ENCODE results near the gene MCM9.

Gene MCM9

DNA sequence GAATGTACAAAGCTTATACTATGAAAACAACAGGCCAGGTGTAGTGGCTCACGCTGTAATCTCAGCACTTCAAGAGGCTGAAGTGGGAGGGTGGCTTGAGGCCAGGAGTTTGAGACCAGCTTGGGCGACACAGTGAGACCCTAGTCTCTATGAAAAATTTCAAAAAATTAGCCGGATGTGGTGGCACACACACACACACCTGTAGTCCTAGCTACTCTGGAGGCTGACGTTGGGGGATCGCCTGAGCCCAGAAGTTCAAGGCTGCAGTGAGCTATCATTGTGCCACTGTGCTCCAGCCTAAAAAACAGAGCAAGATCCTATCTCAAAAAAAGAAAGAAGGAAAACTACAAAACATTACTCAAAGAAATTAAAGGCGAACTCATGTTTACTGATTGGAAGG is 48.3 kb downstream of the MCM9 start:
- Histone ChIP-seq H2AFZ (ENCODE audit: low read length) (no peak overlapping the region), H3K4me1 (ENCODE audit: insufficient read depth, low read length, severe bottlenecking) (peaks cover 76% of the 10 kb centered on the region), H4K20me1 (ENCODE audit: insufficient read depth, low read length) (no peaks in the 10 kb centered on the region), H3K4me2 (ENCODE audit: low read length) (peak overlapping the region; percentile 37; the same call in 1 of the 2 replicates), H3K79me2 (ENCODE audit: insufficient read depth, low read length) (peaks cover 78% of the 10 kb centered on the region), H3K36me3 (ENCODE audit: insufficient read depth, low read length) (no peaks in the 10 kb centered on the region; the same call in 1 of the 2 replicates), H3K9ac (ENCODE audit: low read length) (no peak overlapping the region), H3F3A (ENCODE audit: insufficient read depth, low read length) (no peaks in the 10 kb centered on the region), H3K9me3 (ENCODE audit: low read length) (no peaks in the 10 kb centered on the region), H3K27me3 (ENCODE audit: insufficient read depth, low read length) (no peaks in the 10 kb centered on the region), H3K9me2 (ENCODE audit: low read depth, low read length) (no peaks in the 10 kb centered on the region), H3K4me3 (ENCODE audit: low read depth, low read length, poor library complexity, severe bottlenecking) (no peak overlapping the region), H3K27ac (ENCODE audit: low read depth, low read length, poor library complexity, severe bottlenecking) (peak overlapping the region; percentile 65)
- TF ChIP-seq EZH2 (IDR thresholded peaks at IDR 0.05; ENCODE audit: borderline replicate concordance, low read length), result no peak
- TF ChIP-seq, protein P1, sequence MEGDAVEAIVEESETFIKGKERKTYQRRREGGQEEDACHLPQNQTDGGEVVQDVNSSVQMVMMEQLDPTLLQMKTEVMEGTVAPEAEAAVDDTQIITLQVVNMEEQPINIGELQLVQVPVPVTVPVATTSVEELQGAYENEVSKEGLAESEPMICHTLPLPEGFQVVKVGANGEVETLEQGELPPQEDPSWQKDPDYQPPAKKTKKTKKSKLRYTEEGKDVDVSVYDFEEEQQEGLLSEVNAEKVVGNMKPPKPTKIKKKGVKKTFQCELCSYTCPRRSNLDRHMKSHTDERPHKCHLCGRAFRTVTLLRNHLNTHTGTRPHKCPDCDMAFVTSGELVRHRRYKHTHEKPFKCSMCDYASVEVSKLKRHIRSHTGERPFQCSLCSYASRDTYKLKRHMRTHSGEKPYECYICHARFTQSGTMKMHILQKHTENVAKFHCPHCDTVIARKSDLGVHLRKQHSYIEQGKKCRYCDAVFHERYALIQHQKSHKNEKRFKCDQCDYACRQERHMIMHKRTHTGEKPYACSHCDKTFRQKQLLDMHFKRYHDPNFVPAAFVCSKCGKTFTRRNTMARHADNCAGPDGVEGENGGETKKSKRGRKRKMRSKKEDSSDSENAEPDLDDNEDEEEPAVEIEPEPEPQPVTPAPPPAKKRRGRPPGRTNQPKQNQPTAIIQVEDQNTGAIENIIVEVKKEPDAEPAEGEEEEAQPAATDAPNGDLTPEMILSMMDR (IDR thresholded peaks at IDR 0.05; ENCODE audit: low read length), result no peak

DNA sequence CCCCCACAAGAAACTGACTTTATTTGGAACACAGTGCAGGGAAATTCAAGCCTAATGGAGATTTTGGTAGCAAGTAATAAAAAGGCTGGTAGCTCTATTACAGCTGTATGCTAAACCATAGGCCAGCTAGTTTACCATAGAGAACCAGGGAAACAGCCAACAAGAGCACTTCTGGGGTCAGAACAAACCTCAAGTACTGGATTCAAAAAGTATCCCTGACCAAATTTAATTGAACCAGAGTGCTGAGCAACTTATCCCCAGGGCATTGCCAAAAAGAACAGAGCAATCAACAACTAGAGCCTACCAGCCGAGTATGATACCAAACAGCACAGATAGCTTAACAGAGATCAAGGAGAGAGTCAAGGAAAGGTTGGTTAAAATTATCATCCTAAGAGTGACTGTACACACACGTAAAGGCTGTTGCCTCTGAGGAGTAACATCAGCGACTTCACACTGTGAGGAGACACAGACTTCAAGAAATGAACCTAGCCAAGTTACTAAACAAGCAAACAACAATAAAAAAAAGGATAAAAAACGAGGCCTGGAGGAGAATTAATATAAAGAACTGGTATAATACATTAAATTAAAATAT is 52.5 kb downstream of the MCM9 start:
- TF ChIP-seq, protein P1 (IDR thresholded peaks at IDR 0.05; ENCODE audit: low read length), result no peak
- no peak for TF ChIP-seq EZH2 (IDR thresholded peaks at IDR 0.05; ENCODE audit: borderline replicate concordance, low read length)
- H3K9ac ChIP-seq (ENCODE audit: low read length), result peak overlapping the region; percentile 36; the same call in 1 of the 2 replicates
- no peaks in the 10 kb centered on the region for H3F3A ChIP-seq (ENCODE audit: insufficient read depth, low read length)
- peak overlapping the region; percentile 67 for H3K4me2 ChIP-seq (ENCODE audit: low read length)
- peak overlapping the region; percentile 80 for H3K27ac ChIP-seq (ENCODE audit: low read depth, low read length, poor library complexity, severe bottlenecking)
- H2AFZ ChIP-seq (ENCODE audit: low read length), result no peak overlapping the region
- no peaks in the 10 kb centered on the region for H3K9me2 ChIP-seq (ENCODE audit: low read depth, low read length)
- no peaks in the 10 kb centered on the region for H4K20me1 ChIP-seq (ENCODE audit: insufficient read depth, low read length)
- H3K4me3 ChIP-seq (ENCODE audit: low read depth, low read length, poor library complexity, severe bottlenecking), result peak overlapping the region; percentile 27
- no peaks in the 10 kb centered on the region for H3K36me3 ChIP-seq (ENCODE audit: insufficient read depth, low read length)
- no peaks in the 10 kb centered on the region for H3K9me3 ChIP-seq (ENCODE audit: low read length)
- peaks cover 65% of the 10 kb centered on the region for H3K4me1 ChIP-seq (ENCODE audit: insufficient read depth, low read length, severe bottlenecking)
- peaks cover 61% of the 10 kb centered on the region for H3K79me2 ChIP-seq (ENCODE audit: insufficient read depth, low read length)
- no peaks in the 10 kb centered on the region for H3K27me3 ChIP-seq (ENCODE audit: insufficient read depth, low read length)

DNA sequence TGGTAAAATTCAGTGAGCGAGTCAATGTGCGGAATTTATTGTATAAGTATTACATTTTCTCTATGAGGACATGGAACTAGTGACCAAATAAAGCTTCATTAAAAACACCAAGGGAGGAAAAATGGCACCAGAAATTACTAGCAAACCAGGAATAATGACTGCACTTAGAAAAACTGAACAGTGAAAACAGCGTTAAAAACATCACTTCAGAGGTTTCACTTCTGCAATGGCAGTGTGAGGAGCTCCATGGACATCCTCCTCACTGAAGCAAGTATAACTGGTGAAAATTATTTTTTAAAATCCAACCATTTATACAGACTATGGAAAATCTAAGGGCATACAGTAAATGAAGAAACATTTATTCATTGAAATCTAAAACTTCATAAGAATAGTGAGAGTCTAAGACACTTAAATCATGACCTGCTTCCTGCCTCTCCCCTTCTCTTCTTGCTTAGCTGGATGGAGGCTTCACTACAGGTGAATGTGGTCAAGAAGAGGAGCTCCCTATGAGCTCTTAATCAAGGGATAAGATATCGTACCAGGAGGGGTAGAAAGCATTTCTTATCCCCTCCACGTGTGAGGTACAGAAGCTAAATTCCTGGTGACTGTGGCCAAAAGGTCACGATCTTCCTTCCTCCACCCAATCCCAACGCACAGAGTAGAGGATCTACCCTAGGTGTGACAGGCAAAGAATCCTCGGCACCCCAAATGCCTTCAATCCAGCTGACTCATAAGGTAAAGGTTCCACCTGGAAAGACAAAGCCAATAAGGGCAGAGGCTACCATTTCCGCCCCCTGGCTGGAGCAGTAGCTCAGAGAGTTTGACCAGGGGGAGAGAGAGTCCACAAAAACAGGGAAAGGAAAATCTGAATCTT is 53.3 kb downstream of the MCM9 start:
- Histone ChIP-seq H3K9me2 (ENCODE audit: low read depth, low read length) (no peaks in the 10 kb centered on the region), H3K4me1 (ENCODE audit: insufficient read depth, low read length, severe bottlenecking) (peaks cover 64% of the 10 kb centered on the region), H3F3A (ENCODE audit: insufficient read depth, low read length) (no peaks in the 10 kb centered on the region), H3K9me3 (ENCODE audit: low read length) (no peaks in the 10 kb centered on the region), H2AFZ (ENCODE audit: low read length) (no peak overlapping the region), H4K20me1 (ENCODE audit: insufficient read depth, low read length) (no peaks in the 10 kb centered on the region), H3K4me2 (ENCODE audit: low read length) (peak overlapping the region; percentile 67), H3K79me2 (ENCODE audit: insufficient read depth, low read length) (peaks cover 59% of the 10 kb centered on the region), H3K27ac (ENCODE audit: low read depth, low read length, poor library complexity, severe bottlenecking) (peak overlapping the region; percentile 80), H3K27me3 (ENCODE audit: insufficient read depth, low read length) (no peaks in the 10 kb centered on the region), H3K4me3 (ENCODE audit: low read depth, low read length, poor library complexity, severe bottlenecking) (peak overlapping the region; percentile 27), H3K9ac (ENCODE audit: low read length) (peak overlapping the region; percentile 36; the same call in 1 of the 2 replicates), H3K36me3 (ENCODE audit: insufficient read depth, low read length) (no peaks in the 10 kb centered on the region; the same call in 1 of the 2 replicates)
- TF ChIP-seq, protein P1 (IDR thresholded peaks at IDR 0.05; ENCODE audit: low read length), result no peak
- no peak for TF ChIP-seq EZH2 (IDR thresholded peaks at IDR 0.05; ENCODE audit: borderline replicate concordance, low read length)
